MM.1S (cell line): ENCODE results near the gene RAB6B.

Source experiments
- DNase-seq: peaks from one replicate; pipeline ENCODE4 v3.0.0-alpha.2; 2015
- H2AFZ ChIP-seq: fragments of 300-600 bp; sonication (generic); 2 replicates; pipeline ENCODE4 v1.6.0; 2016; ENCODE audit warnings: antibody characterized with exemption, low read length
- H3F3A ChIP-seq: fragments of 300-600 bp; sonication (generic); 2 replicates; pipeline ENCODE4 v1.6.1; 2016; ENCODE audit warnings: mild to moderate bottlenecking, antibody characterized with exemption, low read length, moderate library complexity, mixed read lengths; ENCODE audit not compliant: insufficient read depth
- H3K27ac ChIP-seq: fragments of 300-600 bp; sonication (generic); 2 replicates; pipeline ENCODE4 v1.5.1; 2016; ENCODE audit warnings: mild to moderate bottlenecking, low read length
- H3K27me3 ChIP-seq: fragments of 300-600 bp; sonication (generic); replicated peaks from 2 replicates; pipeline ENCODE4 v1.6.0; 2016; ENCODE audit warnings: low read length; ENCODE audit not compliant: insufficient read depth
- H3K36me3 ChIP-seq: fragments of 300-600 bp; sonication (generic); replicated peaks from 2 replicates; pipeline ENCODE4 v1.6.1; 2016; ENCODE audit warnings: mild to moderate bottlenecking, low read length, mixed read lengths; ENCODE audit not compliant: insufficient read depth
- H3K4me1 ChIP-seq: fragments of 300-600 bp; sonication (generic); 2 replicates; pipeline ENCODE4 v1.6.1; 2016; ENCODE audit warnings: low read length, mixed read lengths
- H3K4me2 ChIP-seq: fragments of 300-600 bp; sonication (generic); 2 replicates; pipeline ENCODE4 v1.6.0; 2016; ENCODE audit warnings: low read depth, low read length
- H3K4me3 ChIP-seq: fragments of 300-600 bp; sonication (generic); 2 replicates; pipeline ENCODE4 v1.5.1; 2016; ENCODE audit warnings: low read length, mixed read lengths
- H3K79me2 ChIP-seq: fragments of 300-600 bp; sonication (generic); 2 replicates; pipeline ENCODE4 v1.6.1; 2016; ENCODE audit warnings: mixed run types, low read length, mixed read lengths
- H3K9ac ChIP-seq: fragments of 300-600 bp; sonication (generic); 2 replicates; pipeline ENCODE4 v1.6.1; 2016; ENCODE audit warnings: low read length, mixed read lengths
- H3K9me2 ChIP-seq: fragments of 300-600 bp; sonication (generic); replicated peaks from 2 replicates; pipeline ENCODE4 v1.6.1; 2016; ENCODE audit warnings: mild to moderate bottlenecking, low read length, mixed read lengths; ENCODE audit not compliant: insufficient read depth
- H3K9me3 ChIP-seq: fragments of 300-600 bp; sonication (generic); replicated peaks from 2 replicates; pipeline ENCODE4 v1.6.1; 2016; ENCODE audit warnings: mild to moderate bottlenecking, low read length, mixed read lengths; ENCODE audit not compliant: insufficient read depth
- H4K20me1 ChIP-seq: fragments of 300-600 bp; sonication (generic); 2 replicates; pipeline ENCODE4 v1.6.1; 2016; ENCODE audit warnings: mild to moderate bottlenecking, low read length, moderate library complexity, mixed read lengths; ENCODE audit not compliant: insufficient read depth
- CTCF ChIP-seq: fragments of 300-600 bp; sonication (generic); IDR thresholded peaks from 2 replicates; pipeline ENCODE4 v1.5.1; 2016; ENCODE audit warnings: antibody characterized with exemption, low read length, mixed read lengths
- EZH2 ChIP-seq: fragments of 300-600 bp; sonication (generic); optimal IDR thresholded peaks from 2 replicates; pipeline ENCODE3; 2017; ENCODE audit warnings: low read depth, mild to moderate bottlenecking, antibody characterized with exemption, low read length, mixed read lengths
- EZH2phosphoT487 ChIP-seq: fragments of 300-600 bp; sonication (generic); IDR thresholded peaks from 2 replicates; pipeline ENCODE4 v1.6.1; 2018; ENCODE audit warnings: antibody characterized with exemption, low read length

Gene RAB6B

GRCh38 chr3:133792171-133792763 lies 103.4 kb downstream of the RAB6B start:
- Histone ChIP-seq H3K79me2 (no peaks in the 10 kb centered on the region), H3K9me2 (no peaks in the 10 kb centered on the region), H2AFZ (no peak overlapping the region), H3K36me3 (no peaks in the 10 kb centered on the region), H3F3A (no peaks in the 10 kb centered on the region), H3K4me3 (no peak overlapping the region), H3K27me3 (no peaks in the 10 kb centered on the region), H3K4me2 (no peak overlapping the region), H3K9me3 (no peaks in the 10 kb centered on the region), H3K27ac (no peak overlapping the region), H3K9ac (no peak overlapping the region), H4K20me1 (no peaks in the 10 kb centered on the region), H3K4me1 (no peaks in the 10 kb centered on the region)
- TF ChIP-seq EZH2 (no peak), CTCF (no peak)
- no peak for DNase-seq

- Histone ChIP-seq H3K4me1 (no peaks in the 10 kb centered on the region), H2AFZ (no peak overlapping the region), H3K4me2 (no peak overlapping the region), H3K9me2 (no peaks in the 10 kb centered on the region), H3K9ac (no peak overlapping the region), H3K27me3 (no peaks in the 10 kb centered on the region), H3F3A (no peaks in the 10 kb centered on the region), H4K20me1 (no peaks in the 10 kb centered on the region), H3K27ac (no peak overlapping the region), H3K36me3 (no peaks in the 10 kb centered on the region), H3K9me3 (no peaks in the 10 kb centered on the region; the same call in 1 of the 2 replicates), H3K79me2 (no peaks in the 10 kb centered on the region), H3K4me3 (no peak overlapping the region)
- DNase-seq, result no peak
- no peak for TF ChIP-seq EZH2
- no peak for TF ChIP-seq CTCF
- TF ChIP-seq EZH2phosphoT487, result no peak
Measured at GRCh38 chr3:133788024-133788423, 107.7 kb downstream of the RAB6B start.

GRCh38 chr3:133783762-133784161 lies 111.9 kb downstream of the RAB6B start:
- no peaks in the 10 kb centered on the region for H3K27me3 ChIP-seq
- no peak overlapping the region for H3K27ac ChIP-seq
- no peaks in the 10 kb centered on the region for H4K20me1 ChIP-seq
- no peaks in the 10 kb centered on the region for H3K4me1 ChIP-seq
- TF ChIP-seq EZH2phosphoT487, result no peak
- TF ChIP-seq CTCF, result no peak
- TF ChIP-seq EZH2, result no peak
- DNase-seq, result no peak
- no peak overlapping the region for H3K4me2 ChIP-seq
- no peaks in the 10 kb centered on the region for H3K9me2 ChIP-seq
- no peaks in the 10 kb centered on the region for H3K79me2 ChIP-seq
- no peak overlapping the region for H3K4me3 ChIP-seq
- H3F3A ChIP-seq, result no peaks in the 10 kb centered on the region
- H3K9ac ChIP-seq, result no peak overlapping the region
- no peak overlapping the region for H2AFZ ChIP-seq
- no peaks in the 10 kb centered on the region; the same call in 1 of the 2 replicates for H3K9me3 ChIP-seq
- H3K36me3 ChIP-seq, result no peaks in the 10 kb centered on the region
